ENCODE data around the gene MOB2.

Gene MOB2

DNA sequence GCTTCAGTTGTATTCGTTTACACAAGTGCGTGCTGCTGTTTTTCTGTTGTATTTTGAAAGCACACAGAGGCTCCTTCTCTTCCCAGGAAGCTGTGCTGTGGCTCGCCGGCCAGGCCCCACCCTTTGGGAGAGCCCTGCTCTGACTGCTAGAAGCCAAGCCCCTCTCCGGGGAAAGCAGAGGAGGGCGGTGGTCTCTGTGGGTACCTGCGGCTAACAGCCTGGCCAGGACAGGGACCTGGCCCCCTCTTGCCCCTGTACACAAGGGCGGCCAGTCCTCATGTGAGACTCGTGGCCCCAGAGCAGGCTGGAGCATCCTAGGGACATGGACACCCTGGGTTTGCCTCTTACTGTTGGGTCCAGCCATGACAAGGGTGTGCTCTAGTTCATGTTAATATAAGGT lies 14.8 kb downstream of the MOB2 start:
- Histone ChIP-seq H3K36me3 (ENCODE audit: low read length) (no peaks in the 10 kb centered on the region), H3K4me2 (ENCODE audit: low read depth, low read length, poor library complexity, severe bottlenecking) (no peak overlapping the region), H3K9me2 (replicated peaks; ENCODE audit: insufficient read depth, low read length) (no peaks in the 10 kb centered on the region), H3K27ac (ENCODE audit: low read depth, low read length) (no peak overlapping the region), H3K79me2 (ENCODE audit: insufficient read depth, low read length) (no peaks in the 10 kb centered on the region), H2AFZ (ENCODE audit: low read depth, low read length, severe bottlenecking) (no peak overlapping the region), H3K9me3 (ENCODE audit: insufficient read depth, low read length) (no peaks in the 10 kb centered on the region), H3K4me3 (ENCODE audit: insufficient read depth, low read length, poor library complexity, severe bottlenecking) (no peak overlapping the region), H3F3A (ENCODE audit: insufficient read depth) (no peaks in the 10 kb centered on the region), H4K20me1 (ENCODE audit: low read depth, low read length) (no peaks in the 10 kb centered on the region), H3K27me3 (ENCODE audit: low read length) (no peaks in the 10 kb centered on the region), H3K9ac (ENCODE audit: low read length) (no peak overlapping the region)
- TF ChIP-seq, protein P1, sequence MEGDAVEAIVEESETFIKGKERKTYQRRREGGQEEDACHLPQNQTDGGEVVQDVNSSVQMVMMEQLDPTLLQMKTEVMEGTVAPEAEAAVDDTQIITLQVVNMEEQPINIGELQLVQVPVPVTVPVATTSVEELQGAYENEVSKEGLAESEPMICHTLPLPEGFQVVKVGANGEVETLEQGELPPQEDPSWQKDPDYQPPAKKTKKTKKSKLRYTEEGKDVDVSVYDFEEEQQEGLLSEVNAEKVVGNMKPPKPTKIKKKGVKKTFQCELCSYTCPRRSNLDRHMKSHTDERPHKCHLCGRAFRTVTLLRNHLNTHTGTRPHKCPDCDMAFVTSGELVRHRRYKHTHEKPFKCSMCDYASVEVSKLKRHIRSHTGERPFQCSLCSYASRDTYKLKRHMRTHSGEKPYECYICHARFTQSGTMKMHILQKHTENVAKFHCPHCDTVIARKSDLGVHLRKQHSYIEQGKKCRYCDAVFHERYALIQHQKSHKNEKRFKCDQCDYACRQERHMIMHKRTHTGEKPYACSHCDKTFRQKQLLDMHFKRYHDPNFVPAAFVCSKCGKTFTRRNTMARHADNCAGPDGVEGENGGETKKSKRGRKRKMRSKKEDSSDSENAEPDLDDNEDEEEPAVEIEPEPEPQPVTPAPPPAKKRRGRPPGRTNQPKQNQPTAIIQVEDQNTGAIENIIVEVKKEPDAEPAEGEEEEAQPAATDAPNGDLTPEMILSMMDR (IDR thresholded peaks at IDR 0.05; ENCODE audit: insufficient read depth, low read length, poor library complexity, severe bottlenecking) = no peak
- no peak for TF ChIP-seq EZH2phosphoT487 (conservative IDR thresholded peaks at IDR 0.05; ENCODE audit: low read length)

DNA sequence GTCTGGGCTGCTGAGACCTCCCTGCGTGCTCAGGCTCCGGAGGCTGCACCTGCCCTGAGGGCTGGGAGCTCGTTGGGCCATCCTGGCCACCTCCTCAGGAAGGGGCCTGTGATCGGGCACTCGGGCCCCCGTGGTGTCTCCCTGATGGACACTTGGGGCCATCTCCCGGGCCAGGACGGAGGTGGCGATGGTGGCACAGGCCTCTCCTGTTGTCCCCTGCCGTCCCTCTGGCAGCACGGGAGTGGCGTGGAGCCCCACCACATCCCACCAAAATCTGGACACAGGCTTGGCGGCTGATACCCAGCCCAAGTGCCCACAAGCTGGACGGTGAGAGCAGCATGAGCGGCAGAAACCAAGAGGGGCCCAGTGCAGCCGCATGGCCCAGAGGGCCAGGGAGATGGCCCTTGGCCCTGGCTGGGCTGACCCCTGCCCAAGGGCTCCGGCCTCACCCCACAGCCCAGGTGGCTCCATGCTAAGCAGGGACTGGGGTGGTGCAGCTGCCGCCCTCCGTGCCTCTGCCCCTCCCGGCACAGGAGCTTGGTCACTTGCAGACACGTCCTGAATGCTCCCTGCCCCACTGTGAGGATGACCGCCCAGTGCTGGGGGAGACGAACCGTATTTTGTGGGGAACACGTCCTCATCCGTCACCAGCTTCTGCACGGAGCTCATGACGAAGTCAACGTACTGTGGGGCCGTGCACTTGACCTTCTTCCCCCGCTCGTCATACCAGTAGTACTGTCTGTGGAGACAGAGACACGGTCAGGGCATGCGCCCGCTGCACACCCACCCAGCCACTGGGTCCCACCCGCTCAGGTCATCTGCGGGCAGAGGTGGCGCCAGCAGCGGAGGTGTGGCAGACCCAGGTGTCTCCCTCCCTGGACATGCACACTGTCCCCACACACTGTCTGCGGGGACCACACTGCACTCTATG lies 15.6 kb downstream of the MOB2 start:
- no peaks in the 10 kb centered on the region for H3K79me2 ChIP-seq (ENCODE audit: insufficient read depth, low read length)
- H3K9me3 ChIP-seq (ENCODE audit: insufficient read depth, low read length) = no peaks in the 10 kb centered on the region
- no peak overlapping the region for H2AFZ ChIP-seq (ENCODE audit: low read depth, low read length, severe bottlenecking)
- TF ChIP-seq EZH2phosphoT487 (conservative IDR thresholded peaks at IDR 0.05; ENCODE audit: low read length) = no peak
- TF ChIP-seq, protein P1 (IDR thresholded peaks at IDR 0.05; ENCODE audit: insufficient read depth, low read length, poor library complexity, severe bottlenecking) = no peak
- H3K9ac ChIP-seq (ENCODE audit: low read length) = no peak overlapping the region
- no peak overlapping the region for H3K4me2 ChIP-seq (ENCODE audit: low read depth, low read length, poor library complexity, severe bottlenecking)
- no peaks in the 10 kb centered on the region for H3K9me2 ChIP-seq (replicated peaks; ENCODE audit: insufficient read depth, low read length)
- no peaks in the 10 kb centered on the region for H4K20me1 ChIP-seq (ENCODE audit: low read depth, low read length)
- no peaks in the 10 kb centered on the region for H3F3A ChIP-seq (ENCODE audit: insufficient read depth)
- no peak overlapping the region for H3K4me3 ChIP-seq (ENCODE audit: insufficient read depth, low read length, poor library complexity, severe bottlenecking)
- no peaks in the 10 kb centered on the region for H3K36me3 ChIP-seq (ENCODE audit: low read length)
- H3K27ac ChIP-seq (ENCODE audit: low read depth, low read length) = no peak overlapping the region
- no peaks in the 10 kb centered on the region for H3K27me3 ChIP-seq (ENCODE audit: low read length)

DNA sequence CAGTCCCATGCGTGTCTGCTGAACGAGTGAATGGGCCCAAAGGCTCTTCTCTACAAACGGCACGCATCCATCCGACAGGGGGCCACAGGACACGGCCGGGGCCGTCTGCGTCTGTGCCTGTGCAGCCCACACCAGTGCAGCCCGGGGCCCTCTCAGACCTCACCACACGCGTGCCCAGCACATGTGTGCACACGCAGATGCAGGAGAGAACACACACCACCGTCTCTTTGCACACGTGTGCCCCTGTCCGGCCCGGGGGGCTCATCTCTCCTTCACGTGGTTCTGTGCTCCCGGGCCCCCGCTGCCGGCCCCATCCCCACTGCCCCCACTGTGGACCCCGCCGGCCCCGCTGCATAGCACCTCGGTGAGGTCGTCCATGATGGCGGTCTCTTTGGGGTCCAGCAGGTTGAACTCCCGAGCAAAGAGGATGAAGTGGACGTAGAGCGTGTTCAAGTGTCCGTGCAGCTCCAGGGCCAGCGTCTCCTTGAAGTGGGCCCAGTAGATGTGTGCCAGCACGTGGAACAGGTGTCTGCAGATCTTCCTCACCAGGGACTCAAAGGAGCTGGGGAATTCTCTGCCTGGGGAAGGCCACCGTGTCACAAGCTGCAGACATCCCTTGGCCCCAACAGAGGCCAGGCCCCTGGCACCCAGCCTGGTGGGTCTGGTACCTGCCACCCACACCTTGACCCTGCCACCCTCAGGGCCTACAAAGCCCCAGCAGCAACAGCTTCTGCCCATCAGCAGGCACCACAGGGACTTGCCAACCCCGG lies 16.5 kb downstream of the MOB2 start:
- no peak overlapping the region for H3K4me3 ChIP-seq (ENCODE audit: insufficient read depth, low read length, poor library complexity, severe bottlenecking)
- H3K9me3 ChIP-seq (ENCODE audit: insufficient read depth, low read length) = no peaks in the 10 kb centered on the region
- TF ChIP-seq EZH2phosphoT487 (conservative IDR thresholded peaks at IDR 0.05; ENCODE audit: low read length) = no peak
- TF ChIP-seq, protein P1 (IDR thresholded peaks at IDR 0.05; ENCODE audit: insufficient read depth, low read length, poor library complexity, severe bottlenecking) = no peak
- no peaks in the 10 kb centered on the region for H3F3A ChIP-seq (ENCODE audit: insufficient read depth)
- no peaks in the 10 kb centered on the region for H3K27me3 ChIP-seq (ENCODE audit: low read length)
- no peak overlapping the region for H3K27ac ChIP-seq (ENCODE audit: low read depth, low read length)
- no peaks in the 10 kb centered on the region for H3K9me2 ChIP-seq (replicated peaks; ENCODE audit: insufficient read depth, low read length)
- H3K9ac ChIP-seq (ENCODE audit: low read length) = no peak overlapping the region
- no peak overlapping the region for H2AFZ ChIP-seq (ENCODE audit: low read depth, low read length, severe bottlenecking)
- H3K36me3 ChIP-seq (ENCODE audit: low read length) = no peaks in the 10 kb centered on the region
- no peaks in the 10 kb centered on the region for H4K20me1 ChIP-seq (ENCODE audit: low read depth, low read length)
- no peaks in the 10 kb centered on the region for H3K79me2 ChIP-seq (ENCODE audit: insufficient read depth, low read length)
- H3K4me2 ChIP-seq (ENCODE audit: low read depth, low read length, poor library complexity, severe bottlenecking) = no peak overlapping the region
